ENCODE measurements around the gene PRKAG3. TPM values are rescaled to one million over a fixed set of nuclear protein-coding genes. Genes with fewer than 3 reads are reported as not detected.

PRKAG3 gene
- total RNA-seq, 4 donors from 2014 or later: 0.32 TPM; not detected in 3

DNA sequence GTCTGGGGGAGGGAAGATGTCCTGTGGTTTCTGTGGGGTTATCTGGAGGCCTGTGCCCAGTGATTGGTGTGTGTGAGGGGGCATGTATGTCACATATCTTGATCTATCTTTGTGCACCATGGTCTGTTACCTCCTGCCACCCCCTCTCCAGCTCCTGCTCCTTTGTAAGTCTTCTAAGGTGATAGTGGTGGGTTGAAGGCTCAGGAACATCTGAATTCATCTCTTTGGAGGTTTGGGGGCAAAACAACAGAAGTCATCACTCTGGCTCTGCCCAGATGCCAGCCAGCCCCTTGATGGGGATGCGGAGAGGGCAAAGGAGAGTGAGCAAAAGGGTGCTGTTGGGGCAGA lies 25.3 kb upstream of the PRKAG3 start:
- H3K4me3 ChIP-seq (ENCODE audit: low read depth, poor library complexity, severe bottlenecking): no peak overlapping the region
- intact Hi-C loops (cut with DNase I; ENCODE audit: low total_unique reads): no loop called here
- peak in 1 of 2 donors; percentile 43 for DNase-seq (ENCODE audit: low spot score in 2 of 2)
- TF ChIP-seq POLR2A (IDR thresholded peaks at IDR 0.05): no peak
- TF ChIP-seq, protein P1, sequence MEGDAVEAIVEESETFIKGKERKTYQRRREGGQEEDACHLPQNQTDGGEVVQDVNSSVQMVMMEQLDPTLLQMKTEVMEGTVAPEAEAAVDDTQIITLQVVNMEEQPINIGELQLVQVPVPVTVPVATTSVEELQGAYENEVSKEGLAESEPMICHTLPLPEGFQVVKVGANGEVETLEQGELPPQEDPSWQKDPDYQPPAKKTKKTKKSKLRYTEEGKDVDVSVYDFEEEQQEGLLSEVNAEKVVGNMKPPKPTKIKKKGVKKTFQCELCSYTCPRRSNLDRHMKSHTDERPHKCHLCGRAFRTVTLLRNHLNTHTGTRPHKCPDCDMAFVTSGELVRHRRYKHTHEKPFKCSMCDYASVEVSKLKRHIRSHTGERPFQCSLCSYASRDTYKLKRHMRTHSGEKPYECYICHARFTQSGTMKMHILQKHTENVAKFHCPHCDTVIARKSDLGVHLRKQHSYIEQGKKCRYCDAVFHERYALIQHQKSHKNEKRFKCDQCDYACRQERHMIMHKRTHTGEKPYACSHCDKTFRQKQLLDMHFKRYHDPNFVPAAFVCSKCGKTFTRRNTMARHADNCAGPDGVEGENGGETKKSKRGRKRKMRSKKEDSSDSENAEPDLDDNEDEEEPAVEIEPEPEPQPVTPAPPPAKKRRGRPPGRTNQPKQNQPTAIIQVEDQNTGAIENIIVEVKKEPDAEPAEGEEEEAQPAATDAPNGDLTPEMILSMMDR (IDR thresholded peaks at IDR 0.05): no peak
- 87 to 100% methylated on average over 1 of the region's 1 CpG for WGBS, 2 donors

DNA sequence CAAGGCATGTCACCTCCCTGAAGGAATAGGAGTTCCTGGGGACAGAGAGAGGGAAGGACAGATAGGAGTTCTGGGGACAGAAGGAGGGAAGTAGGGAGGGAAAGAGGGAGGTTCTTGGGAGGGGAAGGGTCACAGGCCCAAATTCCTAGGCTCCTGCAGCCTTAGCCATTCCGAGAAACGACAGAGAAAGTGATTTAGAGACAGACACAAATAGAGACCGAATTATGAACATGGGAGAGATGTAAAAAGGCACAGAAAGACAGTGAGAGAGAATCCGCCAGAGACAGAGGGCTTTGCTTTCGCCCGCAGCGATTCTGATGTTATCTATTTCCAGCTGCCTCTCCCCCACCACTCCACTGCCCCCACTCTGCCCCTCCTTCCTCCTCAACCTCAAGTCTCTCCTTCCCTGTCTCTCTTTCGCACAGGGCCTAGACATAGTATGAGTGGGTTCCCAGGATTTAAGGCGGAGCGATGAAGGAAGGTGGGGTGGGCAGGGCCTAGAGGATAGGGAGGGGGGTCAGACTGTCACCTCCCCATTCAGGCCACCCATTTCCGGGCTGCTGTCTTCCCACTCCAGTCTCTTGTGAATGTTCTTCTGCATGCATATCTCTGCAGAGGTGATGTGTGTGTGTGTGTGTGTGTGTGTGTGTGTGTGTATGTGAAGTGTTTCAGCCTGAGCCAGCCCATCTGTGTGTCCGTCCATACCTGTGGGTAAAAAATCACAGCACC lies 24.7 kb upstream of the PRKAG3 start:
- TF ChIP-seq, protein P1 (IDR thresholded peaks at IDR 0.05): no peak
- no peak for TF ChIP-seq POLR2A (IDR thresholded peaks at IDR 0.05)
- intact Hi-C loops (cut with DNase I; ENCODE audit: low total_unique reads): no loop called here
- DNase-seq (ENCODE audit: low spot score in 2 of 2): peak in 1 of 2 donors; percentile 79
- no peak overlapping the region for H3K4me3 ChIP-seq (ENCODE audit: low read depth, poor library complexity, severe bottlenecking)
- 50 to 64% methylated on average over 12 of the region's 12 CpGs for WGBS, 2 donors

DNA sequence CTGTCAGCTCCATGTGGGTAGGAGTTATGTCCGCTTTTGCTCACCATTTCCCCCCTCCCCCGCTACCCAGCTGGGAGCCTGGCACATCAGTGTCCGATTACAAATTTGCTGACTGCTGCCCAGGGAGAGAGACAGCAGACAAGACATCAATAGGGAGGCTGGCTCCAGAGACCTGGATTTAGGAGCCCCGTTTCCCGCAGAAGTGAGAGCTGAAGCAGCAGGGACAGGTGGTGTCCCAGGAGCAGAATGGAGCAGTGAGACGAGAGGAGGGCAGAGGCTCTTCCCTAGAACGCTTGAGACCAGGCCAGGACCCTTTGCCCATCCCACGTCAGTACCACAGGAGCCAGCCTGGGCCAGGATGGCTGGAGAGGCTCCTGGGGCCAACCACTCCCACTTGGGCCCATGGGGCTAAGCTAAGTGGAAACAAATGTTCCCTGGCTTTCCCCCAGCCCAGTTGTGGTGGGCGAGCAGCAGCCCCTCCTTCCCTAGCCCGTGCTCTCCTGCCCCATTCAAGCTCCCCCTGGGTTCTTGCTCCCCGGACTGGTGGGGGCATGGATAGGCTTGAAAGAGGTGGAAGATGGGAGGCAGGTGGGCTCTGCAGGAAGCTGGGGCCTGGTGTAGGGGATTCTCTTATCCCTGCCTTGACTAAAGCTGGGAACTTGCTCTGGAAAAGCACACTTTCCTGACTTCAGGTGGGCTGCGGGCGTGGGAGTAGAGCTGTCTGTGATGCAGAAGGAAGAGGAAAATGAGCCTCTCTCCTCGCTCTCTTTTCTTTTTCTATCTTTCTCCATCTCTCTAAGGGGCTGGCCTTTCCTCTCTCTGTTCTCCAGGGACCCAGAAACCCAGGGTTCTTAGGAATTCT lies 23.9 kb upstream of the PRKAG3 start:
- TF ChIP-seq, protein P1 (IDR thresholded peaks at IDR 0.05): no peak
- no peak for TF ChIP-seq POLR2A (IDR thresholded peaks at IDR 0.05)
- DNase-seq (ENCODE audit: low spot score in 2 of 2): peak in 1 of 2 donors; percentile 76
- intact Hi-C loops (cut with DNase I; ENCODE audit: low total_unique reads): no loop called here
- WGBS, 2 donors: 59 to 67% methylated on average over 14 of the region's 14 CpGs
- no peak overlapping the region for H3K4me3 ChIP-seq (ENCODE audit: low read depth, poor library complexity, severe bottlenecking)

DNA sequence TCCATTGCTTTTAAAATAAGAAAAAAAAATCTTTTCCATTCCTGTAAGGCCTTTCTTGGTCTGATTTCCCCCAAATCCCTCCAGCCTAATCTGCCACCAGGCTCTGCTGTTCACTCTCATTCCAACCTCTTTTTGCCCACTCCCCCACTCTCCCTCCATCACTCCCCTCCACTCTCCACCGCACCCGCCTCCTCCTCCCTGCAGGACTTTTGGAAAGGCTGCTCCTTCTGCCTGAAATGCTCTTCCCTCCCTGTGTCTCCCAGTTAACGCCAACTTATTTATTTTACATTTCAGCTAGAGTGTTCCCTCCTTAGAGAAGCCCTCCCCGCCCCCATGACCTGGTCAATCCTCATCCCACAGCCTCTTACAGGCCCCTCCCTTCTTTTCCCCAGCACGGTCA lies 23.3 kb upstream of the PRKAG3 start:
- H3K4me3 ChIP-seq (ENCODE audit: low read depth, poor library complexity, severe bottlenecking): no peak overlapping the region
- 74 to 76% methylated on average over 5 of the region's 5 CpGs for WGBS, 2 donors
- intact Hi-C loops (cut with DNase I; ENCODE audit: low total_unique reads): no loop called here
- no peak for TF ChIP-seq POLR2A (IDR thresholded peaks at IDR 0.05)
- TF ChIP-seq, protein P1 (IDR thresholded peaks at IDR 0.05): no peak
- peak in 1 of 2 donors; percentile 49 for DNase-seq (ENCODE audit: low spot score in 2 of 2)

DNA sequence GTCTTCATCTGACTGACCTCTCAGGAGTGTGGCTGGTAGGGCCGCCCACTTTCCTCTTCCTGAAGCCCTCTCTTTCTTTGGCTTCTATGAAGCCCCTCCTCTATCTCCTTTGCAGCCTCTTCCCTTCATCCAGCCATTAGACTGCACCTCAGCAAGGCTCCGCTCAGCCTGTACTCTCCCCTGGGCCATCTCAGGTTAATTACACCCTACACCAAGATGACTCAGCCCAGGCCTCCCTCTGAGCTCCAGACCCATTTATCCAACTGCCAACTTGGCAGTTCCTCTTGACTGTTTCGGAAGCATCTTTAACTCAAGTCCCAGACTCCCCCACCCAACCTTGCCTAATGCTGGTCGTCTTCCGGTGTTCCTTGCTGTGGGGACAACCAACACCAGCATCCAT lies 22.2 kb upstream of the PRKAG3 start:
- no peak for TF ChIP-seq POLR2A (IDR thresholded peaks at IDR 0.05)
- TF ChIP-seq, protein P1 (IDR thresholded peaks at IDR 0.05): no peak
- intact Hi-C loops (cut with DNase I; ENCODE audit: low total_unique reads): no loop called here
- DNase-seq (ENCODE audit: low spot score in 2 of 2): peak in 1 of 2 donors; percentile 73
- H3K4me3 ChIP-seq (ENCODE audit: low read depth, poor library complexity, severe bottlenecking): no peak overlapping the region
- WGBS, 2 donors: 26 to 40% methylated on average over 5 of the region's 5 CpGs
